ENCODE measurements around the gene HOXD10.

GRCh38 chr2:176075481-176075880, 41.1 kb upstream of the HOXD10 start:
- TF ChIP-seq CTCF (IDR thresholded peaks at IDR 0.05; ENCODE audit: low read depth, low read length) = no peak
- TF ChIP-seq EZH2phosphoT487 (IDR thresholded peaks at IDR 0.05; ENCODE audit: low read depth) = no peak

Data from OCI-LY3 (cell line).